Stimulated activated CD8-positive, alpha-beta memory T cell treated with anti-CD3 and anti-CD28 coated beads, Interleukin-15, amount 100 ng/mL, for 1 hour (primary cell): ENCODE data around the gene MUC22.
"Not testable (repeated sequence)": the region's sequence is repeated elsewhere in the genome, so short reads cannot be mapped to it uniquely, and the experiment has no call there.

ENCODE experiments used
- DNase-seq: peaks from one replicate; pipeline ENCODE4 v3.0.0-alpha.2; 2020; ENCODE audit warnings: low read depth

The MUC22 gene

DNA sequence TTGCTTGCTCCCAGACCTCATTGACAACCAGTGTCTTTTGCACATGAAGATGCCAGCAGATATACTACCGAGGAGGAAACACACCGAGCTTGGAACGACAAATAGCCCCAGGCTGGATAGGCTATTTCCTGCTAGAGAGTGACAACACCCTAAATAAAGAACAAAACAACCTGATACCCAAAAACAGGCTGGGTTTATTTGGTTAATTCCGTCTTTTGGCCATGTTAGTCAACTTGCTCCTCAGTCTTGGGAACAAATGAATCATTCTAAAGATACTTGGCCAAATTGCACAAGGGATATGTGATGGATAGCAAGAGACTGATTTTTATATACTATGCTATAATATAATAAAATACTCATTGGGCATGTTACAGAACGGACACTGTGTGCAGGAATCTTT lies 11.5 kb upstream of the MUC22 start:
- DNase-seq = no peak

DNA sequence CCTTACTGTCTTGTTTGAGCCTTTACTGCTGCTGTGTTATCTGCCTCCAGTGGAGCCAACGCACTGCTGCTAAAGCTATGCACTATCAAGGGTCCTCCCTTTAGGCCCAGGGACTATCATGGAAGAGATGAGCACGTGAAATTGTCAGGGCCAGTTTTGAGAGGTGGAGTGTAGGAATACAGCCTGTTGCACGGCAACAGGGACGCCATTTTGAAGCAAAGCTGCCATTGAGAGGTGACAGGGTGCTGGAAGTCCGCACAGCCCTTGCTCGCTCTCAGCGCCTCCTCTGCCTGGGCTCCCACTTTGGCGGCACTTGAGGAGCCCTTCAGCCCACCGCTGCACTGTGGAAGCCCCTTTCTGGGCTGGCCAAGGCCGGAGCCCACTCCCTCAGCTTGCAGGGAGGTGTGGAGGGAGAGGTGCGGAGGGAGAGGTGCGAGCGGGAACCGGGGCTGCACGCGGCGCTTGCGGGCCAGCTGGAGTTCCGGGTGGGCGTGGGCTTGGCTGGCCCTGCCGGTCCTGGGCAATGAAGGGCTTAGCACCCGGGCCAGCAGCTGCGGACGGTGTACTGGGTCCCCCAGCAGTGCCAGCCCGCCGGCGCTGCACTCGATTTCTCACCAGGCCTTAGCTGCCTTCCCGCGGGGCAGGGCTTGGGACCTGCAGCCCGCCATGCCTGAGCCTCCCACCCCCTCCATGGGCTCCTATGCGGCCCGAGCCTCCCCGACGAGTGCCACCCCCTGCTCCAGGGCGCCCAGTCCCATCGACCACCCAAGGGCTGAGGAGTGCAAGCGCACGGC lies 10.0 kb upstream of the MUC22 start:
- DNase-seq = not testable (repeated sequence)

DNA sequence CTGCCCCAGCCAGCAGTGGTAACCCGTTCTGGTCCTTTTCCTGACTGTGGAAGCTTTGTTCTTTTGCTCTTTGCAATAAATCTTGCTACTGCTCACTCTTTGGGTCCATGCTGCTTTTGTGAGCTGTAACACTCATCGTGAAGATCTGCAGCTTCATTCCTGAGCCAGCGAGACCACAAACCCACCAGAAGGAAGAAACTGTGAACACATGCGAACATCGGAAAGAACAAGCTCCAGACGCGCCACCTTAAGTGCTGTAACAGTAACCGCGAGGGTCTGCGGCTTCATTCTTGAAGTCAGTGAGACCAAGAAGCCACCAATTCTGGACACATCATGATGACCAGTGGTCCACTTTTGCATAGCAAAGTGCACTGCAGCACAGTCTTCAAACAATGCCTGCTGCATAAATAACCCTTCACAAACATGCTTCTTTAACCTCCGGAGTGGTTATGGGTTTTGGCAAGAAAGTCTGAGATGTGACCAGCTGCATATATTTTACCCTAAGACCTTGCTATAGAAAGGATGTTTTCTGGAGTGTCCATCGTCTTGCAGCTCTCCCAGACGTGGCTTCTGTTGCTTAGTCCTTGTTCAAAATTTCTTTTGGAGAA lies 8.9 kb upstream of the MUC22 start:
- no peak for DNase-seq

DNA sequence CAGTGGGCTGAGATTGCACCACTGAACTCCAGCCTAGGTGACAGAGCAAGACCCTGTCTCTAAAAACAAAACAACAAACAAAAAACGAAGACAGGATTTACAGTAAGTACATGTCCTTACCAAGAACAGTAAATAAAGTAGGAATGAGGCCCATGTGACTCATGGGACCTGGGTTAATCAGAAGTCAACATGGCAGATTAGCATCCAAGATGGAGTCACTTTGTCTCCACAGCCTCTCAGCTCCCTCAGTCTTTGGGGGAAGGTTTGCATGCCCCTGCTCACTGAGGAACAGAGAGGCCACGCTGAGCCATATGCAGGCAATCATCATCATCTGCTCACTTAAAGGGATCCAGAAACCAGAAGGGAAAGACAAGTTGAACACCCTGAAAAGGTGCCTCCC lies 7.8 kb upstream of the MUC22 start:
- no peak for DNase-seq

DNA sequence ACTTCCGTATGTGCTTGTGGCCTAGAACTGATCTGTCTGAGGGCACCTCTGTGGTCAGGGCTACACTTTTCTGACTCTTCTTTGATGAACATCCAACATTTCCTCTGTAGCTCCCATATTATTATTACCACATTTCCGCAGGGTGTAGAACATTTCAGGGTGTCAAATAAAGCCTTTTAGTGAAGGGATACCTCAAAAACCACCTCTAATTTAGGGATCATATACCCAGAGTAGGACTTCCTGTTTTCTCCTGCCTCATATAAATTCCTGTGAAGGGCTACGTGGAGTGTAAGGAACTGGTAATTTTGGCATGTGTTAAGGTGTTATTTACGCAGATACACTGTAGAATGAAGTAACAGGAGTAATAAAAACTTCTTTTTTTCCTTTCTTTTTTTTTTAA lies 5.5 kb upstream of the MUC22 start:
- DNase-seq = no peak

DNA sequence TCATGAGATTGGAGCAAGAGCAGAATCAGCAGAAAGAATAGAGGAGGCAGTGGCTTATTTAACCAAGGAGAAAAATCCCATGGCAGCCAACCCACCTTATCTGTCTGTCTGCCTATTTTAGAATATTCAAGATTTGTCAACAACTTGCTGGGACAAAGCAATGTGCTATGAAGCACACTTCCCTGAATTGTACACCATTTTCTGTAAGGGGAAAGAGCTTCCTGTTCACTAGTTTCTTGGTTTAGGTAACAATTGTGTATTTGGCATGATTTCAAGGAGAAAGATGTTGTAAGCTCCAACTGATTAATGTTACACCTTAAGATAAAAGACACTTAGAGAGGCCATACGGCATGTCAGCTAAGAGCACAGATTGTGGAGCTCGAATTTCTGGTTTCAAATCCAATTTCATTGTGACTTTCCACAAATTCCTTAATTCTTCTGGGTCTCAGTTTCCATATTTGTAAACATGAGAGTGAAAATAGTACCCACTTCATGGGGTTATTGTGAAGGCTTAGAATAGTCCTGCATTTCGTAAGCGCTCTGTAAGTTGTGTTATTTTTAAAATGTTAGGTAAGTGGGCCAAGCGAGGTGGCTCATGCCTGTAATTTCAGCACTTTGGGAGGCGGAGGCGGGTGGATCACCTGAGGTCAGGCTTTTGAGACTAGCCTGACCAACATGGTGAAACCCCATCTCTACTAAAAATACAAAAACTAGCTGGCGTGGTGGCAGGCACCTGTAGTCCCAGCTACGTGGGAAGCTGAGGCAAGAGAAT lies 4.8 kb upstream of the MUC22 start:
- no peak for DNase-seq

DNA sequence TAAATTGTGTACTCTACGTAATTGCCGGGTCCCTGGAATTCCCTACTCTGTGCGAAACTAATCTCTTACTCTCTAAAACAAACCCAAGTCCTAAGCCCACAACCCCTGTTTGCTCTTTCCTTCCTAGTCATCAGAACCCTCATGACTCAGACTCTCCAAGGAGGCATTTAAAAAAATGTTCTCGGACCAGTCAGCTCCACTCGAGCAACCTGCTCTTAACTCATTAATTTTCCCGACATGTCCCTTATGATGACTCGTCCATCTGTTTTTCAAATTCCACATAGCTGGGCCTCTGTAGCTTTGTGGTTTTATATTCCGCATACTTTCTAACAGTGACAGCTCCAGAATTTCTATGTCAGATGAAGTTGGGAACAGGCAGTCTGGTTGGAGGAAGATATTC lies 2.6 kb upstream of the MUC22 start:
- no peak for DNase-seq

DNA sequence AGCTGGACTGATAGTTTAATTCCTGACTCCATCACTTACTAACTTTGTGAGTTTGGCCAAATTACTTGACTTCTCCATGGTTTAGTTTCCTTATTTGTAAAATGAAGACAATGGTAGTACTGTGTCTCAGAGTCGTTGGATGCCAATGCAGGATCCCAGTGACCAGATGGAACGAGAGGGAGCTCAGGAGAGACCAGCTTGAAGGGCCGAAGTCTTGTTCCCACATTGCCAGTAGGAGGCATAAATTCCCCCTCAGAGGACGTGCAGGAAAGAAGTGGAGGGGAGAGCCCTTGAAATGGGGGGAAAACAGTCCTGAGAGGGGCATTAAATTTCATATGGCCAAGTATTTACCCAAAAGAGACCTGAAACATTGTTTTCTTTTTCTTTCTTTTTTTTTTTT lies 2.1 kb upstream of the MUC22 start:
- no peak for DNase-seq

DNA sequence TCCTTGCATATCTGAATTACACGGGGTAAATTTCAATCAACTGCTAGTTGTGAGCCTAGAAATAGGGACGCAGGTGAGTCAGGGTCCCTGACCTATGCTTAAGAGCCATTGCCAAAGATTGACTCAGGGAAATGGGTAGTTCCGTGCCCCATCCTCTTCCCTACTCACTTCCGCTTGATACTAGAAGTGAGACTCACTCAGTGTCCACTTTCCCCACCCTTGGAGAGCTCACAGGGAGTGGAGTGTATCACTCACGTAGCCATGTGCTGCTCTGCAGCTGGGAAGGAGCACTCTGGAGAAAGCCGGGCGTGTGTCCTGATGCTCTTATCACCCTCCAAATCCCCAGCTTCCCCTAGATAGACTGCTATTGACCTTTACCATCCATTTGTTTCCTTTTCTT lies 543 bp upstream of the MUC22 start:
- no peak for DNase-seq

DNA sequence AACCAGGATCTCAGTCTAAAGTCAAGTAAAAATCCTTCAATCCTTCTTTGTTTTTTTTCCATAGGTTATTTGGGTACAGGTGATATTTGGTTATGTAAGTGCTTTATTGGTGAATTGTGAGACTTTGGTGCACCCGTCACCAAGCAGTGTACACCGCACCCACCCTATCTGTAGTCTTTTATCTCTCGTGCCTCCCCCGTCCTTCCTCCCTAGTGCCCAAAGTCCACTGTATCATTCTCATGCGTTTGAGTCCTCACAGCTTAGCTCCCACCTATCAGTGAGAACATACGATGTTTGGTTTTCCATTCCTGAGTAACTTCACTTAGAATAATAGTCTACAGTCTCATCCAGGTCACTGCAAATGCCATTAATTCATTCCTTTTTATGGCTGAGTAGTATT lies 879 bp downstream of the MUC22 start:
- no peak for DNase-seq

DNA sequence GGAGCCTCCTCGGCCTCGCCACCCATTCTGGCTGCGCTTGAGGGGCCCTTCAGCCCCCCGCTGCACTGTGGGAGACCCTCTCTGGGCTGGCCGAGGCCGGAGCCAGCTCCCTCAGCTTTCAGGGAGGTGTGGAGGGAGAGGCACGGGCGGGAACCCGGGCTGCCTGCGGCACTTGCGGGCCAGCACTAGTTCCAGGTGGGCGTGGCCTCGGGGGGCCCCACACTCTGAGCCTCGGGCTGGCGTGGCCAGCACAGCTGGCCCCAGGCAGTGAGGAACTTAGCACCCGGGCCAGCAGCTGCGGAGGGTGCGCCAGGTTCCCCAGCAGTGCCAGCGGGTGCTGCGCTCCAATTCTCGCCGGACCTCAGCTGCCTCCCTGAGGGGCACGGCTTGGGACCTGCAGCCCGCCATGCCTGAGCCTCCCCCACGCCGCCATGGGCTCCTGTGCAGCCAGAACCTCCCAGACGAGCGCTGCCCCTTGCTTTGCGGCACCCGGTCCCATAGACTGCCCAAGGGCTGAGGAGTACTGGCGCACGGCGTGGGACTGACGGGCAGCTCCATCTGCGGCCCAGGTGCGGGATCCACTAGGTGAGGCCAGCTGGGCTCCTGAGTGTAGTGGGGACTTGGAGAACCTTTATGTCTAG lies 6.5 kb downstream of the MUC22 start:
- no peak for DNase-seq

DNA sequence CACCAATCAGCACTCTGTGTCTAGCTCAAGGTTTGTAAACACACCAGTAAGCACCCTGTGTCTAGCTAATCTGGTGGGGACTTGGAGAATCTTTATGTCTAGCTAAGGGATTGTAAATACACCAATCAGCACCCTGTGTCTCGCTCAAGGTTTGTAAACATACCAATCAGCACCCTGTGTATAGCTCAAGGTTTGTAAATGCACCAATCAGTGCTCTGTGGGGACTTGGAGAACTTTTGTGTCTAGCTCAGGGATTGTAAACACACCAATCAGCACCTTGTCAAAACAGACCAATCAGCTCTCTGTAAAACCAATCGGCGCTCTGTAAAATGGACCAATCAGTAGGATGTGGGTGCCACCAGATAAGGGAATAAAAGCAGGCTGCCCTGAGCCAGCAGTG lies 7.2 kb downstream of the MUC22 start:
- DNase-seq = not testable (repeated sequence)

DNA sequence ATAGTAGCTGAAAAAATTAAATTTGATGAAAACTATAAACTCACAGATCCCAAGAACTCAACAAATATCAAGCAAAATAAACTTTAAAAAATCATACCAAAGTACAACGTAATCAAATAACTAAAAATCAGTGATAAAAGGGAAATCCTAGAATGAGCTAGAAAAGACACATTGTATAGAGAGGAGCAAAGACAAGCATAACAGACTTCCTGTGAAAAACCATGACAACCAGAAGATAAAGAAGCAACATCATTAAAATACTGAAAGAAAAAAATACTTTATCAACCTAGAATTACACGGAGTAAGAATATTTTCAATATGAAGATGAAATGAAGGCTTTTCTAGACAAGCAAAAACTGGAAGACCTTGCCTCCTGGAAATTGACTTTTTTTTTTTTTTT lies 9.8 kb downstream of the MUC22 start:
- DNase-seq = no peak

DNA sequence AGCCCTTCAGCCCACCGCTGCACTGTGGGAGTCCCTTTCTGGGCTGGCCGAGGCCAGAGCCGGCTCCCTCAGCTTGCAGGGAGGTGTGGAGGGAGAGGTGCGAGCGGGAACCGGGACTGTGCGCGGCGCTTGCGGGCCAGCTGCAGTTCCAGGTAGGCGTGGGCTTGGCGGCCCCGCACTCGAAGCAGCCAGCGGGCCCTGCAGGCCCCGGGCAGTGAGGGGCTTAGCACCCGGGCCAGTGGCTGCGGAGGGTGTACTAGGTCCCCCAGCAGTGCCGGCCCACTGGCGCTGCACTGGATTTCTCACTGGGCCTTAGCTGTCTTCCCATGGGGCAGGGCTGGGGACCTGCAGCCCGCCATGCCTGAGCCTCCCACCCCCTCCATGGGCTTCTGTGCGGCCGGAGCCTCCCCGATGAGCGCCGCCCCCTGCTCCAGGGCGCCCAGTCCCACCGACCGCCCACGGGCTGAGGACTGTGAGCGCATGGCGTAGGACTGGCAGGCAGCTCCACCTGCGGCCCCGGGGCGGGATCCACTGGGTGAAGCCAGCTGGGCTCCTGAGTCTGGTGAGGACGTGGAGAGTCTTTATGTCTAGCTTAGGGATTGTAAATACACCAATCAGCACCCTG lies 10.5 kb downstream of the MUC22 start:
- DNase-seq = not testable (repeated sequence)

DNA sequence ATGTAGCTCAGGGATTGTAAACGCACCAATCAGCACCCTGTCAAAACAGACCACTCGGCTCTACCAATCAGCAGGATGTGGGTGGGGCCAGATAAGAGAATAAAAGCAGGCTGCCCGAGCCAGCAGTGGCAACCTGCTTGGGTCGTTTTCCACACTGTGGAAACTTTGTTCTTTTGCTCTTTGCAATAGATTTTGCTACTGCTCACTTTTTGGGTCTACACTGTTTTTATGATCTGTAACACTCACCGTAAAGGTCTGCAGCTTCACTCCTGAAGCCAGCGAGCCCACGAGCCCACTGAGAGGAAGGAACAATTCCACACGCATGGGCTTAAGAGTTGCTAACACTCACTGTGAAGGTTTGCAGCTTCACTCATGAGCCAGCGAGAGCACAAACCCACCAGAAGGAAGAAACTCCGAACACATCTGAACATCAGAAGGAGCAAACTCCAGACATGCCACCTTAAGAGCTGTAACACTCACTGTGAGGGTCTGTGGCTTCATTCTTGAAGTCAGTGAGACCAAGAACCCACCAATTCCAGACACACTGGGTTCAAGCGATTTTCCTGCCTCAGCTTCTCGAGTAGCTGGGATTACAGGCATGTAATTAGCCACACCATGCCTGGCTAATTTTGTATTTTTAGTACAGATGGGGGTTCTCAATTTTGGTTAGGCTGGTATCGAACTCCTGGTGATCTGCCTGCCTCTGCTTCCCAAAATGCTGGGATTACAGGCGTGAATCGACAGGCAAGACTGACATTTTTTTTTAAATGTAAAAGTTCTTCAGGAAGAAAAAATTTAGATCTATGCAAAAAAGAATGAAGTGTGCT lies 11.6 kb downstream of the MUC22 start:
- not testable (repeated sequence) for DNase-seq

DNA sequence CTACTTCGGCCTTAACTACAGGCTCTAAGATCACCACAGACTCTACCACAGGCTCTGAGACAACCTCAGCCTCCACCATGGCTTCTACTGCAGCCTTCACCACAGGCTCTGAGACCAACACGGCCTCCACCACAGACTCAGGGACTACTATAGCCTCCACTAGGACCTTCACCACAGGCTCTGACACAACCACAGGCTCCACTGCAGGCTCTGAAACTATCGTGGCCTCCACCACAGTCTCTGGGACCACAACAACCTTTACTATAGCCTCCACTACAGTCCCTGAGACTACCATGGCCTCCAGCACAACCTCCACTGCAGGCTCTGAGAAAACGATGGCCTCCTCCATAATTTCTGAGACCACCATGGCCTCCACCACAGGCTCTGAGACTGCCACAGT lies 15.3 kb downstream of the MUC22 start:
- no peak for DNase-seq

DNA sequence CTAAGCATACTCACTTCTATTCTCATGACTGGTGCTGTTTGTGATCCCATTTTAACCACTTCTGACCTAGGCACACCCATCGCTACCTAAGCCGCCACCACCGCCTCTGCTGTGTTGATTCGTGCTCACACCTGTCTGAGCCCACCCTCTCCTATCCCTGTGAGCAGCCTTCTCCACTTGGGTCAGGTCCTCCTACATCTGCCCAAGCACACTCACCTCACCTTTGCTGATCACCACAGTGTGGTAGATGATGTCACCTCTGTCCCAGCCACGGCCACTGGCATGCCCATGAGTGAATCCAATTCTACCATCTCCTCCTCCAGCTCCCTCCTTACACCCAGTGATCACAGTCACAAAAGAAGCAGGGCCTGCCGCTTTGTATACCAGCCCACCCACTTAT lies 20.8 kb downstream of the MUC22 start:
- no peak for DNase-seq

DNA sequence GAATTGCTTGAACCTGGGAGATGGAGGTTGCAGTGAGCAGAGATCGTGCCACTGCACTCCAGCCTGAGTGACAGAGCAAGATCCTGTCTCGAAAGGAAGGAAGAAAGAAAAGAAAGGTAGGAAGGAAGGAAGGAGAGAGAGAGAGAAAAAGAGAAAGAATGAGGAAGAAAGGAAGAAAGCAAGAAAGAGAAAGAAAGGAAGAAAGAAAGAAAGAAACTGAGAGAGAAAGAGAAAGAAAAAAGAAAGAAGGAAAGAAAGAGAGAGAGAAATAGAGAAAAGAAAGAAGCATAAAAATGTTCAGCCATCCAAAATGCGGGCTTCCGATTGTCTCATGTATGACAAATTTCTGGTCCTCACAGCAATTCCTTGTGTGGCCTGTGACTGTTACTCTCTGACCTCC lies 22.8 kb downstream of the MUC22 start:
- no peak for DNase-seq

DNA sequence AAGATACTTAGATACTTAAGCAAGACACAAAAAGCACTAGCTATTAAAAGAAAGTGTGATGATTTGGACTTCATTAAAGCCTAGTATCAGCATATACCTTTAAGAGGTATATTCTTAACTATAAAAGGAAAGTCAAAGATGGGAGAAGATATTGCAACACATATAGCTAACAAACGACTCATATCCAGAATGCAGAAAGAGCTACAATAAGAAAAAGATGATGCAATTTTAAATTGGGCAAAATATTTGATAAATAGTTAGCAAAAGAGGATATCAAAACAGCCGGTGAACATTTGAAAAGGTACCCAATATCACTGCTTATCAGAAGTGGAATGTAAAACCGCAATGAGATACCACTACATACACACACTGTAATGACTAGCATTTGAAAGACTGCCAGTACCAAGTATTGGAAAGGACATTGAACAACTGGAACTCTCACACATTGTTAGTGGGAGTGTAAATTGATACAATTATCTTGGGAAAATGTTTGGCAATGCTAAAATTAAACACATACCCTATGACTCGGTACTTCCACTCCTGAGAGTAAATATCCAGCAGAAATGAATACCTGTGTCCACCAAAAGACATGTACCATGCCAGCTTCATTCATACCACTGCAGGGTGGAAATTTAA lies 25.7 kb downstream of the MUC22 start:
- DNase-seq = no peak

DNA sequence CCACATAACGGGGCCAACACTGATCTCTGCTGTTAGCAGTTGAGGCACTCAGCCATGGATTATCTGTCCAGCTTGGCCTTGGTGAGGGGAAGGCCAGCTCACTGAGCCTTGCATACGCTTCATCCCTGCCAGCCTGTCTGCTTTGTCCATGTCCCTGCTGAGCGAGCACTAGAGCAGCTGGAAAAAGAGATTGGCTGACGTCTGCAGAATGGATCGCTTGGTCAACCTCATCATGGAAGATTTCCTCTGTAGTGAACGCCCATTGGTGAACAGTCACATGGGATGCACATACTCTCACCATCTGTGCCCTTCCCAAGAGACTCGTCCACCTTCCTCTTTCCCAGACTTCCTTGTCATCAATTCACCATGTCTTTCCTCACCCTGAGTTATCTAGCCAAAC lies 26.9 kb downstream of the MUC22 start:
- no peak for DNase-seq

DNA sequence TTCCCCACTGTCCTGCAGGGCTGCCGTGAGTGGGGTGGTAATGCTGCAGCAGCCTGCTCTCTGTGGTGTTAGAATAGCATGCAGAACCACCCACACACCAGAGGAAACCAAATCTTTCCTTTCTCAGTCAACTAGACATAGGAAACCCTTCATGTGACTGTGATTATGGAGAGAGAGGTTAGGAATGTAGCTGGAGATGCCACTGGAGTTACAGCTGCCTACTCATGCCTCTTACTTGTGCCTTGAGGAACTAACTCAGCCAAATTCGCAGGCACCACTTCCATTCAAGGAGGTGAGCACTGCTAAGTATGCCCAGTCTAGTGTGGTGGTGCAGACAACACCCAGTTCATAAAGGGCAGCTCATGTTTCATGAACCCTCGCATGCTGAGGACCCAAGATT lies 27.4 kb downstream of the MUC22 start:
- no peak for DNase-seq
